Stimulated activated CD4-positive, alpha-beta T cell treated with anti-CD3 and anti-CD28 coated beads, Interleukin-1b, Interleukin-23, amount 100 ng/mL, for 24 hours (primary cell): ENCODE data around the gene KCNMA1.

Source experiments
- DNase-seq, 4 experiments: peaks; one replicate each; pipeline ENCODE4 v3.0.0-alpha.2; 2020; ENCODE audit warnings: low read depth in 4 of 4, low spot score in 1 of 4

The KCNMA1 gene

DNA sequence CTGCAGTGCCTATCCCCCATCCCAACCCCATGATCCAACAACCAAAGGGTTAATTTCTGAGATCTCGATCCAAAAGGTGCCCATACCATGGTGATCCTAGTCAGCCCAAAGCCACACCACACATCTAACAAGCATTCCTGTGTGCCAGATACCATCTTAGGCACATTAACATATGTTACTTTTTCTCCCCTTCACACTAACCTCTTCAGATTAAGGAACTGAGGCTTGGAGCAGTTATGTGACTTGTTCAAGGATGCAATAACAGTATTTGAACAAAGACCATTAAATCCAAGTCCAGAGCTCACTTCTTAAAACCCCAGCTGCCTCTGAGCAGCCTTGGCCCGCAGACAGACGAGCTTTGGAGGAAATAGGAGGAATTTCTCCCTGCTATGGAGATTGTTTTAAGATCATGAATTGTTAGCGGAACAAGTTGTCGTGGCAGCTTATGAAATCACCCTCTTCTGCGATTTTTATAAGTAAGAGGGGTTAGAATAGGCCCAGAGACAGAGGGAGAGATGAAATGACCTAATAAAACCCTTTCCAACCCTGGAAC lies 327.2 kb downstream of the KCNMA1 start:
- DNase-seq = no peak

- no peak for DNase-seq
These were observed 328.1 kb downstream of the KCNMA1 start for GRCh38 chr10:77309509-77309908.

GRCh38 chr10:77309092-77309491 lies 328.5 kb downstream of the KCNMA1 start:
- no peak for DNase-seq

- no peak for DNase-seq
These were observed 329.4 kb downstream of the KCNMA1 start for GRCh38 chr10:77308084-77308732.

GRCh38 chr10:77306666-77307065 lies 330.9 kb downstream of the KCNMA1 start:
- DNase-seq = no peak

GRCh38 chr10:77305650-77306632 lies 331.7 kb downstream of the KCNMA1 start:
- no peak for DNase-seq

DNA sequence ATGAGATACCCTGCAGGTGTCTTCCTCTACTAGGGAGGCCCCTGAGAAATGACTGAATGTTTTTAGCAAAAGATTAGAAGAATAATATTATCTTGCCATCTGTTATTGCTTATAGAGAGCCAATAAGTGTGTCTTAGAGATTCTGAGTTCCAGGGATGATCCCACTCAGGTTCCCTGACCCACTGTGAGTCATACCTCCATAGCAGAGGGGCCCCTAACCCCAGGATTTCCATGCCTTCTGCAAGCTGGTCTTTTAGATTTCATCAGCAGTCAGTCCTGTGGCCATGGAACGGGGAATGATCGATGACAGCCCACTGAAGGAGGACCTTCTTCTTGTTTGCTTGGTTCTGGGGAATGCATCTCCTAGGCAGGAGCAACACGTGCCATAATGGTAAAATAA lies 333.4 kb downstream of the KCNMA1 start:
- DNase-seq = no peak

- DNase-seq = no peak
These were observed 336.3 kb downstream of the KCNMA1 start for GRCh38 chr10:77301305-77301730.

GRCh38 chr10:77300682-77301302 lies 336.8 kb downstream of the KCNMA1 start:
- DNase-seq = no peak

DNA sequence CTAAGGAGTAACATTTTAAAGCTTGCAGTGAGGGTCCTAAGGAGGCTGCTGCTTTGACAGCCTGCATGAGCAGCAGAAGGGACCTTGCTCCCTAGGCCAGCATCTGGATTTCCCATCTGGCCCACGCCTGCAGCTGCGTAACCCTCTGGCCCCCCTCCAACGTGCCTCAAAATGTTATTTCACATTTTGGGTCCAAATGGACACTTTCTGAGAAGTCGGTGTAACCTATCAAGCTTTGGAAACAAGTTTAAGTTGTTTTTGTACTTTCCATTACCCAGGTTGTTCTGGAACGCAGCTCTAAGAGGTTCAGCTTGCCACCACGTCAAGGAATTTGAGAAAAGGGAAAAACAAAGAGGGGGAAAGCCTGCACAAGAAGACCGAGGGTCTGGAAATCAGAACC lies 338.3 kb downstream of the KCNMA1 start:
- no peak for DNase-seq

GRCh38 chr10:77297393-77297739 lies 340.2 kb downstream of the KCNMA1 start:
- no peak for DNase-seq

- no peak for DNase-seq
These were observed 340.8 kb downstream of the KCNMA1 start for GRCh38 chr10:77296534-77297392.

DNA sequence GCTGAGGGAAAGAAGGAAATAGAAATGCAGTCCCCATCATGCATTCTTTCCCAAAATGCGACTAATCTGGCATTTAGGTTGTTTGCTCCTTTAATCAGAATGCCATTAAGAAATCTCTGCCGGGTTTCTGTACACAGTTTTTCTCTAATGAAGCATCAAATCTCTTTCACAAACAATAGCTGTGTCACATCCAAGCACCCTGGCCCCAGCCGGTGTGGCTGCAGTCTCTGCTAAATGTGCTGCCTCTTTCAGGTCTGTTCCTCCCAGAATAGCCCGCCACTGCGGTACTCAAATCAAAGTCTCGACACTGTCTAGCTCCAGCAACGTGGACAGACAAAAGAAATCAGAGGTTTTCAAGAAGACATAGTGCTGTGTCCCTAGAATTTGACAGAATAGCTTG lies 343.8 kb downstream of the KCNMA1 start:
- DNase-seq = no peak

DNA sequence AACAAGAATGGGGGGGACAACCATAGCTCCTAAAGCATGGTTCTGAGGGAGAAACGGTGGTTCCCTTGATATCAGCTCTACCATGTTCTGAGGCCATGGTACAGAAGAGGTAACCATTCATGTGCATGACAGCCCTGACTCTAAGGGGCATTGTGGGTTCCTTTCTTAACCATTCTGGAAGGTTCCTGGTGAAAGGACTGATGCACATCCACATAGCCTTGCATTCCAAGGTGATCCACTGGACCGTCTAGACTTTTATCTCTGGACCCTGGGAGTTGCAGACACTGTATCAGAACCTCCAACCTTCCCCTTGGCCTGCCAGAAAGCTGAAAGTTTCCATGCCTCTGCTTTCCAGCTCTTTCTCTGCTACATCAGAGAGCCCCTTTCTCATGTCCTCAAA lies 344.3 kb downstream of the KCNMA1 start:
- DNase-seq = no peak

GRCh38 chr10:77291596-77292505 lies 345.8 kb downstream of the KCNMA1 start:
- no peak for DNase-seq

DNA sequence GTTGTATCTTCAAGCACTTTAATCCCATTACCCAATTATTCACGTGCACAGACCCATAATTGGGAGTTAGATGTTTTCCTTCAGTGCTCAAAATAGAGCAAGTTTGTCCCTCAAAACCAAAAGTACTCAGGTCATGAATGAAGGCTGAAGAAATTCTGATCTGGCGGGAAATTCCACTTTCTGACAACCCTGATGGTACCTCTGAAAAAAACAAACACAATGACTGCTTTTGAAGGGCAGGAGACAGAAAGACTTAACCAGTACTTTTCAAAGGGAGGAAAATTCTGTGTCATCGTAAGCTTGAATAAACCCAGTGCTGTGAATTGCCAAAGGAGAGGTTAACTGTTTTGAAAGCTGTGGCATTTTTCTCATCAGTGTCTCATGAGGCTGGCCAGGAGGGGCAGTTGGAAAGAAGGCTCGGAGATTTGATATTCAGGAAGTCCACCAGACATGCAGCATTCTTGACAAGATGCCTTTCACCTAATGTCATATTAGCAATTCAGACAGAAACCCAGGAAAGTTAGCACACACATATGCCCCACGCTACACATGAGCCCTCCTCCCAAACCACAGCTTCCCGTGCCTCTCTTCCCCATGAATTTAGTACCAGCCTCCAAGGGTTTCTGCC lies 347.0 kb downstream of the KCNMA1 start:
- no peak for DNase-seq

DNA sequence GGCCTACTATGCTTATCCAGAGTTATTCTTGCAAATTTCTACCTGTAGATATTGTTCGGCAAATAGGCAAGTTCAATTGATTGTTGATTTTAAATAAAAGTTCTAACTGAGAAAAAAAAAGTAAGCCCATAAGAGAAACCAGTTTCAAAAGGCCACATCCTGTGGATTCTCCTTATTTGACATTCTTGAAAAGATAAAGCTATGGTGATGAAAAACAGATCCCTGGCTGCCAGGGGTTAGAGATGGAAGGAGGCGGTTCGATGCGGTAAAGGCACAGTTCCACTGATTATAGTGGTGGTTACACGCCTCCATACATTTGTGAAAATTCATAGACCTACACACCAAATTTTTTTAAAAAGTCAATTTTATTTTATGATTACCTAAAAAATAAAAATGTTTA lies 347.8 kb downstream of the KCNMA1 start:
- no peak for DNase-seq

DNA sequence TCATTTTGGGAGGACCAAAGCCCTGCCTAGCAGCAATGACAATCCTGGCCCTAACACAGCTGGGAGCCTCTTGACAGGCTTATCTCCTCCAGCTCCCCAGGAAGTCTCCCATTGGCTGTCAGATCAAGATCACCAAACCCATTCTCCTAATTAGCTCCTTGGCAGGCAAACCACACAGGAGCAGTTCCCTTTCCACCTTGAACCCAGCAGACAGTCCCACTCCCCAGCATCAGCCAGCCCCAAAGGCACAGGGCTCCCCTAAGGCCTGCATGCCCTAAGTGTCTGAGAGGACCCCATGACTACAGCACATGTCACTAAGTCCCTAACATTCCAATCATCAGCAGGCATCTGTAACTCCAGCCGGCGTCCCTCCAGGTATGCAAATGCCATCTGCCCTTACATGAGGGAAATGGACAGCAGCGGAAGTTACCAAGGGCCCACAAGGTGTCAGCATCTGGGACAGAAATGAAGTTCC lies 348.5 kb downstream of the KCNMA1 start:
- DNase-seq = no peak

- DNase-seq = no peak
These were observed 349.9 kb downstream of the KCNMA1 start for GRCh38 chr10:77287647-77288120.
